Measurements from ENCODE around the gene PTCH2. TPM values are rescaled to one million over a fixed set of nuclear protein-coding genes. Genes with fewer than 3 reads are reported as not detected.

Gene PTCH2
- total RNA-seq, 6 experiments from 2014 or later, result 0.37 to 0.81 (median 0.61) TPM

DNA sequence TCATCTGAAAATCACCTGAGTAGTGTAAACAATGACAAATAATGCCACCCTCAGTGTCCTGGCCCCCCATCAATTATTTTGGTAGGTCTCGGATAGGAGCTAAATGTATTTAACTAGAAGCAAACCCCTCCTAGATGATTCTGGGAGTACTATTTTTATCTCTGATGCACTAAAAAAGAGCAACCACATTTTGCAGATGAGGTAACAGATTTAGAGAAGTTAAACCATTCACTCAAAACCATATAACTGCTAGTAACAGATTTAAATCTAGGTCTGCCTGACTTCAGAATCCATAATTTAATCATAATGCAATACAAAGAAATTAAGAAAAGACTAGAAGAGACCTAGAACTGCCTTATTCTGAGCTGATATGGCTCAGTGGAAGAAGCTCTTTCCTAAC, 17.3 kb upstream of the PTCH2 start:
- no peak for DNase-seq
- no peaks in the 10 kb centered on the region for H3K27me3 Mint-ChIP-seq (ENCODE audit: insufficient read depth)
- H3K27ac Mint-ChIP-seq, result no peak overlapping the region
- TF ChIP-seq, protein P1, sequence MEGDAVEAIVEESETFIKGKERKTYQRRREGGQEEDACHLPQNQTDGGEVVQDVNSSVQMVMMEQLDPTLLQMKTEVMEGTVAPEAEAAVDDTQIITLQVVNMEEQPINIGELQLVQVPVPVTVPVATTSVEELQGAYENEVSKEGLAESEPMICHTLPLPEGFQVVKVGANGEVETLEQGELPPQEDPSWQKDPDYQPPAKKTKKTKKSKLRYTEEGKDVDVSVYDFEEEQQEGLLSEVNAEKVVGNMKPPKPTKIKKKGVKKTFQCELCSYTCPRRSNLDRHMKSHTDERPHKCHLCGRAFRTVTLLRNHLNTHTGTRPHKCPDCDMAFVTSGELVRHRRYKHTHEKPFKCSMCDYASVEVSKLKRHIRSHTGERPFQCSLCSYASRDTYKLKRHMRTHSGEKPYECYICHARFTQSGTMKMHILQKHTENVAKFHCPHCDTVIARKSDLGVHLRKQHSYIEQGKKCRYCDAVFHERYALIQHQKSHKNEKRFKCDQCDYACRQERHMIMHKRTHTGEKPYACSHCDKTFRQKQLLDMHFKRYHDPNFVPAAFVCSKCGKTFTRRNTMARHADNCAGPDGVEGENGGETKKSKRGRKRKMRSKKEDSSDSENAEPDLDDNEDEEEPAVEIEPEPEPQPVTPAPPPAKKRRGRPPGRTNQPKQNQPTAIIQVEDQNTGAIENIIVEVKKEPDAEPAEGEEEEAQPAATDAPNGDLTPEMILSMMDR (IDR thresholded peaks at IDR 0.05), result no peak
- H3K9me3 Mint-ChIP-seq, result no peaks in the 10 kb centered on the region
- H3K4me3 Mint-ChIP-seq, result no peak overlapping the region
- peaks cover 7% of the 10 kb centered on the region for H3K4me1 Mint-ChIP-seq (ENCODE audit: low read depth)
- peaks cover 20% of the 10 kb centered on the region for H3K36me3 Mint-ChIP-seq (ENCODE audit: low read depth)

DNA sequence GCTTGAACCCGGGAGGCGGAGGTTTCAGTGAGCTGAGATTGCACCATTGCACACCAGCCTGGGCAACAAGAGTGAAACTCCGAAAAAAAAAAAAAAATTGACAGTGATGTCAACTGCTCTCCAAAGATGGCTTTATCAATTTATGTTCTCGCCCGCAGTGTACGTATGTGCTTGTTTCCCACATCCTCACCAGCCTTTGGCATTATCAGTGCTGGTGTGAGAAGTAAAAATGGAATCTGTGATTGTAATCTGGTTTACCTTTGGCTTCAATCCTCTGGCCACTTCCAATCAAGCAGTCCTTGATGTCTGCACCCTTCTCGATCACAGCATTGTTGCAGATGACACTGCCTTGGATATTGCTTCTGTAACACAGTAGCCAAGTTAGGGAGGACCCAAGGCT, 14.4 kb upstream of the PTCH2 start:
- H3K9me3 Mint-ChIP-seq, result no peaks in the 10 kb centered on the region
- peaks cover 34% of the 10 kb centered on the region for H3K36me3 Mint-ChIP-seq (ENCODE audit: low read depth)
- no peaks in the 10 kb centered on the region for H3K27me3 Mint-ChIP-seq (ENCODE audit: insufficient read depth)
- no peak overlapping the region for H3K27ac Mint-ChIP-seq
- no peak for DNase-seq
- no peaks in the 10 kb centered on the region for H3K4me1 Mint-ChIP-seq (ENCODE audit: low read depth)
- no peak overlapping the region for H3K4me3 Mint-ChIP-seq
- TF ChIP-seq, protein P1 (IDR thresholded peaks at IDR 0.05), result no peak

DNA sequence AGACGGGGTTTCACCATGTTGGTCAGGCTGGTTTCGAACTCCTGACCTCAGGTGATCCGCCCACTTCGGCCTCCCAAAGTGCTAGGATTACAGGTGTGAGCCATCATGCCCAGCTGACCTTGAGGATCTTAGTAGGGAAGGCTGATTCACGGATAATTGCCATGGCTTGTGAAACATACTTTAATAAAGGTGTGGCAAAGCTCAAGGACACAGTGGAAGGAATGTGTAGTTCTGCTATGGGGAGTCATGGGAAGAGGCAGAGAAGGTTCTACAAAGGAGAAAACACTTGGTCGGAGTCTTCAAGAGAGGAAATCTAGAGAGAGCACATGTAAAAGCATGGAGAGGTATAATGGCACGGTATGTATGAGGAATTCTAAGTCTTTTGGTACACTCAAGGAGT, 12.7 kb upstream of the PTCH2 start:
- no peak overlapping the region for H3K4me3 Mint-ChIP-seq
- no peaks in the 10 kb centered on the region for H3K4me1 Mint-ChIP-seq (ENCODE audit: low read depth)

DNA sequence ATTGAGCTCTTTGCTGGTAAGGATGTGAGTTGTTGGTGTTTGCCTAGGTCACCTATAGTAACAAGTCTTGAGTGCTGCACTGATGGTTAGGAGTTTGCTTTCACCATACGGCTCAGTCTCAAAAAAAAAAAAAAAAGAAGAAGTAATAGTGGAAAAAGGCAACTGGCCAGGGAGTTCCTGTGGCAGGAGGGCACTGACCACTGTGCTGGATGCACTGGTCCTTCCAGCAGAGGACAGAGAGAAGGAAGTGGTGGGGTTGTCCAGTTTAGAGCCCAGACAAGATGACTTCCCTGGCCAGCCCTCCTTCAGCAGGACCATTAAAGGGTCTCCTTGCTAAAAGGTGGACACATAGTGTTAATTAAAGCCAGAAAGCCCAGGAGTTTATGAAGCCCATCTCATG, 11.9 kb upstream of the PTCH2 start:
- DNase-seq, result no peak
- TF ChIP-seq, protein P1 (IDR thresholded peaks at IDR 0.05), result no peak
- Mint-ChIP-seq H3K4me3 (no peak overlapping the region), H3K36me3 (ENCODE audit: low read depth) (peaks cover 38% of the 10 kb centered on the region), H3K4me1 (ENCODE audit: low read depth) (peaks cover 2% of the 10 kb centered on the region), H3K9me3 (no peaks in the 10 kb centered on the region), H3K27ac (no peak overlapping the region), H3K27me3 (ENCODE audit: insufficient read depth) (no peaks in the 10 kb centered on the region)

More for the DNA sequence above, 12.7 kb upstream of the PTCH2 start:
- Mint-ChIP-seq H3K27me3 (ENCODE audit: insufficient read depth) (no peaks in the 10 kb centered on the region), H3K36me3 (ENCODE audit: low read depth) (peaks cover 34% of the 10 kb centered on the region), H3K9me3 (no peaks in the 10 kb centered on the region), H3K27ac (no peak overlapping the region)
- TF ChIP-seq, protein P1 (IDR thresholded peaks at IDR 0.05), result no peak
- no peak for DNase-seq

DNA sequence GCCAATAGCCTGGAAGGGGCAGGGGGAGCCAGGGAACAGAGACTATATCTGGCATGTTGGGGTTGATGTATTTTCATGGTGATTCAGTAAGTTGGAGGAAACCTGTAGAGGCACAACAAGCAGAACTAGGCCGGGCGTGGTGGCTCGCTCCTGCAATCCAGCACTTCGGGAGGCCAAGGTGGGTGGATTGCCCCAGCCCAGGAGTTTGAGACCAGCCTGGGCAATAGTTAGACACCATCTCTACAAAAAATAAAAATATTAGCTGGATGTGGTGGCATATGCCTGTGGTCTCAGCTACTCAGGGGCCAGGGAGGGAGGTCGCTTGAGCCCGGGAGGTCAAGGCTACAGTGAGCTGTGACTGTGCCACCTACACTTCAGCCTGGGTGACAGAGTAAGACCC, 10.1 kb upstream of the PTCH2 start:
- H3K9me3 Mint-ChIP-seq, result no peaks in the 10 kb centered on the region
- H3K4me3 Mint-ChIP-seq, result no peak overlapping the region
- TF ChIP-seq, protein P1 (IDR thresholded peaks at IDR 0.05), result no peak
- DNase-seq, result no peak
- H3K27ac Mint-ChIP-seq, result no peak overlapping the region
- no peaks in the 10 kb centered on the region for H3K27me3 Mint-ChIP-seq (ENCODE audit: insufficient read depth)
- peaks cover 41% of the 10 kb centered on the region for H3K36me3 Mint-ChIP-seq (ENCODE audit: low read depth)
- peaks cover 7% of the 10 kb centered on the region for H3K4me1 Mint-ChIP-seq (ENCODE audit: low read depth)

DNA sequence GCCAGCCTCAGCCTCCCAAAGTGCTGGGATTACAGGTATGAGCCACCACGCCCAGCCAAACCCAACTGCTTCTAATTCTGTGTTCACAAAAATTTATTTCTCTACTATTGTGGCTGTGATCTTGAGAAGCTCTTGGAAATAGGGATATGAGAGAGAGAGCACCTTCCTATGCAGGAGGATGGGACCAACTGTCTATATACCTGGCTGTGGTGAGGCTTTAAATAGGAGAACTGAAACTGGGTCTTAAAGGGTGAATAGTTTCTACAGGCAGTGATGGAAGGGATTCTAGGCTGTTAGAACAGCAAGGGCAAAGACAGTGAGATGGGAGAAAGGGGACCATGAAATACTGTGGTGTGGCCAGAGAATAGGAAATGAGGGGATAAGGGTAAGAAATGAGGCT, 8.3 kb upstream of the PTCH2 start:
- peaks cover 7% of the 10 kb centered on the region for H3K4me1 Mint-ChIP-seq (ENCODE audit: low read depth)

More for the DNA sequence above, 8.3 kb upstream of the PTCH2 start:
- no peak overlapping the region for H3K4me3 Mint-ChIP-seq
- H3K27ac Mint-ChIP-seq, result no peak overlapping the region
- peaks cover 28% of the 10 kb centered on the region for H3K36me3 Mint-ChIP-seq (ENCODE audit: low read depth)
- DNase-seq, result no peak
- TF ChIP-seq, protein P1 (IDR thresholded peaks at IDR 0.05), result no peak
- H3K27me3 Mint-ChIP-seq (ENCODE audit: insufficient read depth), result no peaks in the 10 kb centered on the region
- no peaks in the 10 kb centered on the region for H3K9me3 Mint-ChIP-seq
